ENCODE measurements around the gene GLIPR1.
"Not testable (repeated sequence)": the region's sequence is repeated elsewhere in the genome, so short reads cannot be mapped to it uniquely, and the experiment has no call there.

DNA sequence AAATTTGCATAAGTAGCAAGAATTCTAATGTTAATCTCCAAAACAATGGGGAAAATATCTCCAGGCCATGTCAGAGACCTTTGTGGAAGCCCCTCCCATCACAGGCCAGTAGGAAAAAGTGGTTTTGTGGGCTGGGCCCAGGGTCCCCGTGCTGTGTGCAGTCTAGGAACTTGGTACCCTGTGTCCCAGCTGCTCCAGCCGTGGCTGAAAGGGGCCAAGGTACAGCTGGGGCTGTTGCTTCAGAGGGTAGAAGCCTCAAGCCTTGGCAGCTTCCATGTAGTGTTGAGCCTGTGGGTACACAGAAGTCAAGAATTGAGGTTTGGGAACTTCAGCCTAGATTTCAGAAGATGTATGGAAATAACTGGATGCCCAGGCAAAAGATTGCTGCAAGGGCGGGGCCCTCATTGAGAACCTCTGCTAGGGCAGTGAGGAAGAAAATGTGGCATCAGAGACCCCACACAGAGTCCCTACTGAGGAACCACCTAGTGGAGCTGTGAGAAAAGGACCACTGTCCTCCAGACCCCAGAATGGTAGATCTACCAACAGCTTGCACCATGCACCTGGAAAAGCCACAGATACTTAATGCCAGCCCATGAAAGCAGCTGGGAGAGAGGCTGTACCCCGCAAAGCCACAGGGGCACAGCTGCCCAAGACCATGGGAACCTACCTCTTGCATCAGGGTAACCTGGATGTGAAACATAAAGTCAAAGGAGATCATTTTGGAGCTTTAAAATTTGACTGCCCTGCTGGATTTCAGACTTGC, 38.7 kb upstream of the GLIPR1 start:
- not testable (repeated sequence) for TF ChIP-seq ISL1, ZFP30 (CRISPR knock-in tag; IDR thresholded peaks at IDR 0.05)
- TF ChIP-seq, protein P1, sequence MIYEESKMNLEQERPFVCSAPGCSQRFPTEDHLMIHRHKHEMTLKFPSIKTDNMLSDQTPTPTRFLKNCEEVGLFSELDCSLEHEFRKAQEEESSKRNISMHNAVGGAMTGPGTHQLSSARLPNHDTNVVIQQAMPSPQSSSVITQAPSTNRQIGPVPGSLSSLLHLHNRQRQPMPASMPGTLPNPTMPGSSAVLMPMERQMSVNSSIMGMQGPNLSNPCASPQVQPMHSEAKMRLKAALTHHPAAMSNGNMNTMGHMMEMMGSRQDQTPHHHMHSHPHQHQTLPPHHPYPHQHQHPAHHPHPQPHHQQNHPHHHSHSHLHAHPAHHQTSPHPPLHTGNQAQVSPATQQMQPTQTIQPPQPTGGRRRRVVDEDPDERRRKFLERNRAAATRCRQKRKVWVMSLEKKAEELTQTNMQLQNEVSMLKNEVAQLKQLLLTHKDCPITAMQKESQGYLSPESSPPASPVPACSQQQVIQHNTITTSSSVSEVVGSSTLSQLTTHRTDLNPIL (CRISPR knock-in tag; IDR thresholded peaks at IDR 0.05; ENCODE audit: low read depth) = not testable (repeated sequence)
